ENCODE data around the gene CARD9. TPM values are rescaled to one million over a fixed set of nuclear protein-coding genes. Genes with fewer than 3 reads are reported as not detected.

CARD9 gene
- total and polyA plus RNA-seq, 2 of the 8 experiments (the other 6 are each of a cell fraction or from before 2014, with no cell fraction given), result 0.15 to 1.1 TPM

- no peak for TF ChIP-seq FOSL1 (IDR thresholded peaks at IDR 0.05; ENCODE audit: insufficient read depth, low read depth, low read length)
- no peak for TF ChIP-seq RXRA (IDR thresholded peaks at IDR 0.05; ENCODE audit: insufficient read depth, low read depth, low read length)
- no peak for TF ChIP-seq HDAC6 (IDR thresholded peaks at IDR 0.05; ENCODE audit: low read depth, low read length)
- no peak for TF ChIP-seq RNF2 (IDR thresholded peaks at IDR 0.05; ENCODE audit: borderline replicate concordance, low read depth, low read length, missing control alignments, poor library complexity, severe bottlenecking)
- TF ChIP-seq RFX5 (IDR thresholded peaks at IDR 0.05; ENCODE audit: borderline replicate concordance, low read depth, low read length), result no peak
- no peak for TF ChIP-seq POLR2AphosphoS5 (IDR thresholded peaks at IDR 0.05; ENCODE audit: low read depth, low read length)
- no peak for TF ChIP-seq CEBPB (IDR thresholded peaks at IDR 0.05; ENCODE audit: low read depth, low read length)
Observed at GRCh38 chr9:136362450-136362784, 11.1 kb downstream of the CARD9 start (continued).
